GM12878 (cell line): ENCODE measurements around the gene FSTL4. TPM values are rescaled to one million over a fixed set of nuclear protein-coding genes. Genes with fewer than 3 reads are reported as not detected.

Source experiments
- ATAC-seq: fragments of 200-7000 bp; cut with Tn5 transposase; 3 replicates; pipeline ENCODE4 v1.9.1; 2020; ENCODE audit warnings: mild to moderate bottlenecking, moderate library complexity
- BruUV-seq: library from RNA; stranded (reverse); fragments of 400-500 nt; replicated peaks from 2 replicates; lab custom pipeline; 2021; lab: Mats Ljungman, UMichigan
- CTCF ChIA-PET: fragments of 300-600 bp; sonication (Branson Sonifier 250); formaldehyde crosslinking; extraction: SDS; loops from one replicate; lab custom pipeline; 2021; ENCODE audit warnings: inconsistent platforms; lab: Yijun Ruan, JAX
- POLR2A ChIA-PET: fragments of 350-600 bp; formaldehyde crosslinking; extraction: SDS; loops from one replicate; lab custom pipeline; 2021; ENCODE audit warnings: inconsistent platforms; lab: Charles Lee
- RAD21 ChIA-PET: fragments of 300-600 bp; sonication (Branson Sonifier 250); formaldehyde crosslinking; loops from one replicate; lab custom pipeline; 2023; ENCODE audit warnings: antibody characterized with exemption; ENCODE audit not compliant: unreplicated experiment; lab: Charles Lee
- SMC1A ChIA-PET: fragments of 300-600 bp; sonication (Branson Sonifier 250); formaldehyde crosslinking; loops from one replicate; lab custom pipeline; 2023; ENCODE audit not compliant: unreplicated experiment, uncharacterized antibody; lab: Charles Lee
- DNase-seq: peaks from one replicate; pipeline ENCODE4 v3.0.0-alpha.2; 2011; ENCODE audit warnings: low read depth, low spot score
- FAIRE-seq: peaks from 3 replicates; lab custom pipeline; 2011; peaks lifted over from hg19 to GRCh38; lab: Jason Lieb, UNC
- H2AFZ ChIP-seq: 2 replicates; pipeline ENCODE4 v1.6.0; 2011; ENCODE audit warnings: low read depth, low read length, control low read depth; ENCODE audit not compliant: control insufficient read depth
- H3K27ac ChIP-seq: 2 replicates; pipeline ENCODE4 v1.5.1; 2011; ENCODE audit warnings: control low read depth; ENCODE audit not compliant: control insufficient read depth, insufficient read depth
- H3K27me3 ChIP-seq, 2 experiments: replicated peaks in 1 of 2; 2 replicates each; pipeline versions ENCODE4 v1.6.0 to v1.6.1; 2011; ENCODE audit warnings: low read length in 1 of 2; ENCODE audit not compliant: control insufficient read depth in 2 of 2, insufficient read depth in 2 of 2
- H3K36me3 ChIP-seq, 2 experiments: 2 replicates each; pipeline ENCODE4 v1.5.1; 2011; ENCODE audit warnings: low read length in 1 of 2; ENCODE audit not compliant: control insufficient read depth in 2 of 2, insufficient read depth in 2 of 2
- H3K4me1 ChIP-seq: 2 replicates; pipeline ENCODE4 v1.6.1; 2011; ENCODE audit warnings: mild to moderate bottlenecking, low read length, moderate library complexity, mixed read lengths; ENCODE audit not compliant: control insufficient read depth, insufficient read depth
- H3K4me2 ChIP-seq: 2 replicates; pipeline ENCODE4 v1.6.0; 2011; ENCODE audit warnings: control low read depth; ENCODE audit not compliant: control insufficient read depth, insufficient read depth
- H3K4me3 ChIP-seq: fragments of 200-600 bp; sonication (generic); 2 replicates; pipeline ENCODE4 v1.5.1; 2016
- H3K79me2 ChIP-seq: 2 replicates; pipeline ENCODE4 v1.6.0; 2011; ENCODE audit warnings: low read length; ENCODE audit not compliant: control insufficient read depth, insufficient read depth
- H3K9ac ChIP-seq: 2 replicates; pipeline ENCODE4 v1.8.0; 2011; ENCODE audit warnings: low read length, control low read depth, mixed read lengths; ENCODE audit not compliant: control insufficient read depth, insufficient read depth
- H3K9me3 ChIP-seq: replicated peaks from 3 replicates; pipeline ENCODE4 v1.5.1; 2011; ENCODE audit warnings: mild to moderate bottlenecking, low read length; ENCODE audit not compliant: control insufficient read depth, insufficient read depth
- H4K20me1 ChIP-seq: 2 replicates; pipeline ENCODE4 v1.6.0; 2011; ENCODE audit not compliant: control insufficient read depth, insufficient read depth
- IRF4 ChIP-seq: IDR thresholded peaks from 2 replicates; pipeline ENCODE4 v1.6.1; 2011; ENCODE audit warnings: low read depth, low read length
- KLF5 ChIP-seq: fragments of 450-650 bp; IDR thresholded peaks from 2 replicates; pipeline ENCODE4 v1.6.1; 2014; ENCODE audit warnings: mild to moderate bottlenecking; ENCODE audit not compliant: partially characterized antibody
- POU2F2 ChIP-seq: IDR thresholded peaks from 3 replicates; pipeline ENCODE4 v1.6.1; 2011; ENCODE audit warnings: low read depth, mild to moderate bottlenecking, low read length, borderline replicate concordance
- RB1 ChIP-seq: fragments of 450-650 bp; formaldehyde crosslinking; IDR thresholded peaks from 2 replicates; pipeline ENCODE4 v1.6.1; 2017; ENCODE audit warnings: mild to moderate bottlenecking, borderline replicate concordance
- SIX5 ChIP-seq: IDR thresholded peaks from 2 replicates; pipeline ENCODE4 v1.6.1; 2011; ENCODE audit warnings: mild to moderate bottlenecking, low read depth, low read length, moderate library complexity; ENCODE audit not compliant: severe bottlenecking
- SMC3 ChIP-seq: IDR thresholded peaks from 2 replicates; pipeline ENCODE4 v1.6.1; 2011; ENCODE audit warnings: low read length, improper control_type of control experiment, borderline replicate concordance
- ZNF207 ChIP-seq: fragments of 450-650 bp; IDR thresholded peaks from 2 replicates; pipeline ENCODE4 v1.6.1; 2014; ENCODE audit warnings: antibody characterized with exemption, mild to moderate bottlenecking, borderline replicate concordance
- WGBS: methylation state at CpG from one replicate; pipeline ENCODE4 v1.1.6; 2016; ENCODE audit warnings: low lambda C conversion rate; ENCODE audit not compliant: insufficient replicate concordance, insufficient coverage; ENCODE audit errors: missing lambda C conversion rate; 5-methylcytosine and 5-hydroxymethylcytosine counted together
- in situ Hi-C: fragments of 300-500 bp; cut with MboI; formaldehyde crosslinking; loops from 9 replicates; pipeline ENCODE4 v1.14.3; 2018; ENCODE audit warnings: mixed read lengths
- intact Hi-C: fragments of 100-400 bp; cut with micrococcal nuclease; formaldehyde crosslinking; loops from one replicate; pipeline ENCODE4 v1.14.2; 2022; ENCODE audit not compliant: unreplicated experiment
- polyA plus RNA-seq, 11 experiments: library from polyadenylated mRNA; depleted of rRNA in 4 of 11; unstranded in 6 of 11; stranded (reverse) in 5 of 11; fragments of >200 nt; fragmentation: Nextera tagmentation in 4 of 11; fragmentation: Illumina TruSeq in 1 of 11; extraction: Ambion mirVana in 4 of 11; extraction: Trizol in 1 of 11; gene quantifications; 1 replicate in 1 of 11; 2 replicates in 10 of 11; pipeline versions ENCODE4 v1.2.1 to v1.2.3, GENCODE V29; 2011 to 2016; ENCODE audit warnings: inconsistent platforms in 2 of 11, missing spikeins in 2 of 11, low read depth in 1 of 11
- total RNA-seq, 4 experiments: library from RNA; depleted of rRNA in 3 of 4; stranded (reverse); fragments of >200 nt in 3 of 4; fragmentation: Illumina TruSeq in 1 of 4; extraction: Trizol in 1 of 4; gene quantifications; 2 replicates each; pipeline versions ENCODE4 v1.2.1 to v1.2.3, GENCODE V29; 2013 to 2021
- TF ChIP-seq, protein P1 (sequence below): IDR thresholded peaks from 2 replicates; pipeline ENCODE4 v1.6.1; 2011; ENCODE audit warnings: low read depth, mild to moderate bottlenecking, low read length, moderate library complexity, borderline replicate concordance; ENCODE audit errors: extremely low read depth
- TF ChIP-seq, protein P2 (sequence below): fragments of 450-650 bp; IDR thresholded peaks from 2 replicates; pipeline ENCODE4 v1.6.1; 2018; ENCODE audit warnings: borderline replicate concordance, mild to moderate bottlenecking; ENCODE audit not compliant: partially characterized antibody
- TF ChIP-seq, protein P3 (sequence below): fragments of 450-650 bp; IDR thresholded peaks from 2 replicates; pipeline ENCODE4 v1.6.1; 2014; ENCODE audit warnings: mild to moderate bottlenecking
- TF ChIP-seq, protein P4 (sequence below): fragments of 450-650 bp; IDR thresholded peaks from 2 replicates; pipeline ENCODE4 v1.6.1; 2017; ENCODE audit warnings: mild to moderate bottlenecking, moderate library complexity

Gene FSTL4
- total and polyA plus RNA-seq, 10 of the 15 experiments (the other 5 are each of a cell fraction or from before 2014, with no cell fraction given), result 0.01 to 0.79 (median 0.21) TPM; not detected in 6

DNA sequence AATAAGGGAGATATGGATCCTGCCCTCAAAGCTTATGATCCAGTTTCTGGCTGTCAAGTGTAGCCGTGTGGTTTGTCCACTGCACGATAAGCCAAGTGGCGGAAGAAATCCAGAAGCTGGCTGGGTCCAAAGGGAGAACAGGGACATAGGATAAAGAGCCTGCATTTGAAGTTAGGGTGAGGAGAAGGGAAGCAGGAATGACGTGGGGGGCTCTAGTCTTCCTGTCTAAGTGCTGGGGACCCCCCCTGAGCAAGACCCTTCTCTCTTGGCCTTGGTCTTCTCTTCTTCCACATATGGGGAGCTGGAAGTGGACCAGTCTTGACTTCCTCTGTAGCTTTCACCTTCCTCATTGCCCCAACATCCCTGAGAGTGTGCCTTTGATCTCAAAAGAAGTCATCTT lies 186.6 kb downstream of the FSTL4 start (continued):
- no peak for TF ChIP-seq KLF5
- no peak for TF ChIP-seq POU2F2
- TF ChIP-seq, protein P1, sequence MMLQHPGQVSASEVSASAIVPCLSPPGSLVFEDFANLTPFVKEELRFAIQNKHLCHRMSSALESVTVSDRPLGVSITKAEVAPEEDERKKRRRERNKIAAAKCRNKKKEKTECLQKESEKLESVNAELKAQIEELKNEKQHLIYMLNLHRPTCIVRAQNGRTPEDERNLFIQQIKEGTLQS, result no peak

DNA sequence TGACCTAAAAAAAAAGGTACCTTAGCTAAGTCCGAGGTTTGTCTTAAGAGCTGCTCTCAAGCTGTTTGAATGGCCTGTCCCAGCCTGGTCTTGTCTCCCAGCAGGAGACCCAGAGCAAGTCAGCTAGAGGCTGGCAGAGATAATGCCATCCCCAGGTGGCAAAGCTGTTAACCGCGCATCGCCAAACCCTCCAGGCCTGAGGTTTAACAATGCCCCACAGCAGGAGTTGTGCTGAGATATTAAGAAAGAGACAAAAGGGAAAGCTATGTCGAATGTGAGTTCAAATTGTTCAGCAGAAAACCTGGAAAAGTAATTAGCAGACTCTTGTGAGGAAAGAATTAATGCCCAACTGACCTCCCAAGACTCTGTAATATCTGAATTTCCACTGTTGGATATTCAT lies 187.1 kb downstream of the FSTL4 start:
- in situ Hi-C loops, result no loop called here
- DNase-seq (no peak), FAIRE-seq (no peak), ATAC-seq (no peak)
- Histone ChIP-seq H2AFZ (no peak overlapping the region), H4K20me1 (no peaks in the 10 kb centered on the region; the same call in 1 of the 2 replicates), H3K4me2 (no peak overlapping the region), H3K79me2 (no peaks in the 10 kb centered on the region), H3K9ac (no peak overlapping the region), H3K36me3 (no peaks in the 10 kb centered on the region), H3K4me1 (0 out of 2 replicates have a peak, but pooled peaks cover 4% of the 10 kb centered on the region), H3K27me3 (peaks cover 3 to 7% of the 10 kb centered on the region in 2 experiments; a peak in 3 of 4 replicates), H3K4me3 (no peak overlapping the region), H3K27ac (no peak overlapping the region), H3K9me3 (no peaks in the 10 kb centered on the region)
- TF ChIP-seq POU2F2 (no peak), ZNF207 (no peak), SIX5 (no peak), RB1 (no peak), SMC3 (no peak), IRF4 (no peak)
- TF ChIP-seq, protein P2, sequence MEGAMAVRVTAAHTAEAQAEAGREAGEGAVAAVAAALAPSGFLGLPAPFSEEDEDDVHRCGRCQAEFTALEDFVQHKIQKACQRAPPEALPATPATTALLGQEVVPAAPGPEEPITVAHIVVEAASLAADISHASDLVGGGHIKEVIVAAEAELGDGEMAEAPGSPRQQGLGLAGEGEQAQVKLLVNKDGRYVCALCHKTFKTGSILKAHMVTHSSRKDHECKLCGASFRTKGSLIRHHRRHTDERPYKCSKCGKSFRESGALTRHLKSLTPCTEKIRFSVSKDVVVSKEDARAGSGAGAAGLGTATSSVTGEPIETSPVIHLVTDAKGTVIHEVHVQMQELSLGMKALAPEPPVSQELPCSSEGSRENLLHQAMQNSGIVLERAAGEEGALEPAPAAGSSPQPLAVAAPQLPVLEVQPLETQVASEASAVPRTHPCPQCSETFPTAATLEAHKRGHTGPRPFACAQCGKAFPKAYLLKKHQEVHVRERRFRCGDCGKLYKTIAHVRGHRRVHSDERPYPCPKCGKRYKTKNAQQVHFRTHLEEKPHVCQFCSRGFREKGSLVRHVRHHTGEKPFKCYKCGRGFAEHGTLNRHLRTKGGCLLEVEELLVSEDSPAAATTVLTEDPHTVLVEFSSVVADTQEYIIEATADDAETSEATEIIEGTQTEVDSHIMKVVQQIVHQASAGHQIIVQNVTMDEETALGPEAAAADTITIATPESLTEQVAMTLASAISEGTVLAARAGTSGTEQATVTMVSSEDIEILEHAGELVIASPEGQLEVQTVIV, result no peak
- TF ChIP-seq, protein P3, sequence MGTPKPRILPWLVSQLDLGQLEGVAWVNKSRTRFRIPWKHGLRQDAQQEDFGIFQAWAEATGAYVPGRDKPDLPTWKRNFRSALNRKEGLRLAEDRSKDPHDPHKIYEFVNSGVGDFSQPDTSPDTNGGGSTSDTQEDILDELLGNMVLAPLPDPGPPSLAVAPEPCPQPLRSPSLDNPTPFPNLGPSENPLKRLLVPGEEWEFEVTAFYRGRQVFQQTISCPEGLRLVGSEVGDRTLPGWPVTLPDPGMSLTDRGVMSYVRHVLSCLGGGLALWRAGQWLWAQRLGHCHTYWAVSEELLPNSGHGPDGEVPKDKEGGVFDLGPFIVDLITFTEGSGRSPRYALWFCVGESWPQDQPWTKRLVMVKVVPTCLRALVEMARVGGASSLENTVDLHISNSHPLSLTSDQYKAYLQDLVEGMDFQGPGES, result no peak
- TF ChIP-seq, protein P4, sequence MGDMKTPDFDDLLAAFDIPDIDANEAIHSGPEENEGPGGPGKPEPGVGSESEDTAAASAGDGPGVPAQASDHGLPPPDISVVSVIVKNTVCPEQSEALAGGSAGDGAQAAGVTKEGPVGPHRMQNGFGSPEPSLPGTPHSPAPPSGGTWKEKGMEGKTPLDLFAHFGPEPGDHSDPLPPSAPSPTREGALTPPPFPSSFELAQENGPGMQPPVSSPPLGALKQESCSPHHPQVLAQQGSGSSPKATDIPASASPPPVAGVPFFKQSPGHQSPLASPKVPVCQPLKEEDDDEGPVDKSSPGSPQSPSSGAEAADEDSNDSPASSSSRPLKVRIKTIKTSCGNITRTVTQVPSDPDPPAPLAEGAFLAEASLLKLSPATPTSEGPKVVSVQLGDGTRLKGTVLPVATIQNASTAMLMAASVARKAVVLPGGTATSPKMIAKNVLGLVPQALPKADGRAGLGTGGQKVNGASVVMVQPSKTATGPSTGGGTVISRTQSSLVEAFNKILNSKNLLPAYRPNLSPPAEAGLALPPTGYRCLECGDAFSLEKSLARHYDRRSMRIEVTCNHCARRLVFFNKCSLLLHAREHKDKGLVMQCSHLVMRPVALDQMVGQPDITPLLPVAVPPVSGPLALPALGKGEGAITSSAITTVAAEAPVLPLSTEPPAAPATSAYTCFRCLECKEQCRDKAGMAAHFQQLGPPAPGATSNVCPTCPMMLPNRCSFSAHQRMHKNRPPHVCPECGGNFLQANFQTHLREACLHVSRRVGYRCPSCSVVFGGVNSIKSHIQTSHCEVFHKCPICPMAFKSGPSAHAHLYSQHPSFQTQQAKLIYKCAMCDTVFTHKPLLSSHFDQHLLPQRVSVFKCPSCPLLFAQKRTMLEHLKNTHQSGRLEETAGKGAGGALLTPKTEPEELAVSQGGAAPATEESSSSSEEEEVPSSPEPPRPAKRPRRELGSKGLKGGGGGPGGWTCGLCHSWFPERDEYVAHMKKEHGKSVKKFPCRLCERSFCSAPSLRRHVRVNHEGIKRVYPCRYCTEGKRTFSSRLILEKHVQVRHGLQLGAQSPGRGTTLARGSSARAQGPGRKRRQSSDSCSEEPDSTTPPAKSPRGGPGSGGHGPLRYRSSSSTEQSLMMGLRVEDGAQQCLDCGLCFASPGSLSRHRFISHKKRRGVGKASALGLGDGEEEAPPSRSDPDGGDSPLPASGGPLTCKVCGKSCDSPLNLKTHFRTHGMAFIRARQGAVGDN, result no peak
- ChIA-PET CTCF (interaction anchor here (0.6 to 4.0 kb wide), 17 partner anchors 8 to 525 kb away, joined by 3 to 51 read pairs (median 4); no protein-coding TSS in a partner anchor), RAD21 (interaction anchor here (0.8 to 1.1 kb wide), 3 partner anchors 26 to 554 kb away, joined by 3 read pairs; no protein-coding TSS in a partner anchor), POLR2A (no interaction called here), SMC1A (interaction anchor here (0.8 to 3.0 kb wide), 3 partner anchors 9 to 444 kb away, joined by 3 to 19 read pairs (median 4); no protein-coding TSS in a partner anchor)
- WGBS, result 60% methylated on average over 5 of the region's 5 CpGs
- intact Hi-C loops, result loop anchor here (2.0 kb wide), 1 partner anchor 444 kb away; no protein-coding TSS in a partner anchor
- BruUV-seq, result no TSS peak
